Caki2 (cell line): ENCODE results near the gene HHIP. TPM values are rescaled to one million over a fixed set of nuclear protein-coding genes. Genes with fewer than 3 reads are reported as not detected.

Source experiments
- DNase-seq: peaks from one replicate; pipeline ENCODE4 v3.0.0-alpha.2; 2015; ENCODE audit warnings: low read depth
- in situ Hi-C: cut with HindIII; loops from 2 replicates; pipeline ENCODE4 v1.10.0; 2016; ENCODE audit warnings: low sequenced_read_pairs, low pct_unique_long_range_greater_than_20kb, mixed read lengths
- total RNA-seq: library from RNA; depleted of rRNA; stranded (reverse); fragments of >200 nt; shearing (Covaris generic); gene quantifications from 2 replicates; pipeline ENCODE4 v1.2.3, GENCODE V29; 2014; ENCODE audit warnings: low replicate concordance; rRNA removed

Gene HHIP
- 1.4 and 17.2 TPM in 2 replicates for total RNA-seq

DNA sequence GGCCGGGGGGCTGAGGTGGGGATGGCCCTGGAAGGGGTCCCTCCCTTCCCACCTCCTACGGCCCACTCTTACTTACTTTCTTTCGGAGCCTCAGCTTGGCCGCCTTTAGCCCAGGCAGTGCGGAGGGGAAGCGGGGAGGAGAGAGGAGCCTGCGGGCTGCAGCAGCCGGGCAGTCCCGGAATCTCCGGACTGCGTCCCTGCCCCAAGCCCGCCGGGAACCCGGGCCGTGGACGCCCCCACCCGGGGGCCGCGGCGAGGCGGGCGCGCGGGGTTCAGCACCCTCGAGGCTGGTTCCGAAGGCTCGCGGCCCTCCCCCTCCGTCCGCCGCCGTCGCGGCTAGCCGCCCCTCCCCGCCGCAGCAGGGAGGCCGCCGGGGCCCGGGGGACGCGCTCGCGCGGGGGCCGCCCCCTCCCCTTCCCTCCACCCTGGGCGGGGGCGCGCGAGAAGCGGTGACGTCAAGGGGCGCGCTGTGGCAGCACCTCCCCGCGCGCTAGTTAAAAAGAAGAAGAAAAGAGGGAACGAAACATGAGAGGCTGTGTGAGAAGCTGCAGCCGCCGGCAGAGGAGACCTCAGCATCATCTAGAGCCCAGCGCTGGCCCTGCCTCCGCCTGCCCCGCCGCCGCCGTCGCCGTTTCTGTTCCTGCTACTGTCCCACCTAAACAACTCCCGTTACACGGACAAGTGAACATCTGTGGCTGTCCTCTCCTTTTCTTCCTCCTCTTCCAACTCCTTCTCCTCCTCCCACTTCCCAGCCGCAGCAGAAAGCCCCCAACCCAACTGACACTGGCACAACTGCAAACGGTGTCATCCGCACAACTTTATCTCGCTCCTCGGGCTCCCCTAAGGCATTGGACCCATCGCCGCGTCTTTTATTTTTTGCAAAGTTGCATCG is at the start of gene HHIP:
Gene HHIP, plus strand, starts transcription at position 526 of the 892 bp plus-strand sequence. CDS start 520 bp downstream, outside the sequence.
- DNase-seq: peak; percentile 63
- in situ Hi-C loops: no loop called here

- DNase-seq: no peak
- in situ Hi-C loops: no loop called here
Measured at GRCh38 chr4:144597171-144597570, 48.8 kb upstream of the HHIP start.

DNA sequence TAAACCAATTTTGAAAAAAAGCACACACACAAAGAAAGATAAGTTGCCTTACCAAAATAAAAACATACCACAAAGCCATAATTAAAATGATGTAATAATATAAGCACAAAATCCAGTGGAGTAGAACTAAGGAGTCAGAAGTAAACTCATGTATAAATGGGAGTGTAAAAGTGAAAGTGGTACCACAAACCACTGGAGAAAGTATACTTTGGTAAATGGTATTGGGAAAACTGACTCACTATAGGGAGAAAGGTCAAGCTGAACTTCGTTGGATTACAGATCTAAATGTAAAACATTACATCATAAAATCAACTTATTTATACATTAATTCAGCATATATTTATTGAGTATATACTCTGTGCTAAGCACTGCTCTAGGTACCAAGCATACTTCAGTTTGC is 46.3 kb upstream of the HHIP start:
- no peak for DNase-seq
- in situ Hi-C loops: no loop called here

- in situ Hi-C loops: no loop called here
- no peak for DNase-seq
Measured at GRCh38 chr4:144611850-144612249, 34.1 kb upstream of the HHIP start.

- DNase-seq: no peak
- in situ Hi-C loops: no loop called here
Measured at GRCh38 chr4:144614850-144615585, 30.9 kb upstream of the HHIP start.

DNA sequence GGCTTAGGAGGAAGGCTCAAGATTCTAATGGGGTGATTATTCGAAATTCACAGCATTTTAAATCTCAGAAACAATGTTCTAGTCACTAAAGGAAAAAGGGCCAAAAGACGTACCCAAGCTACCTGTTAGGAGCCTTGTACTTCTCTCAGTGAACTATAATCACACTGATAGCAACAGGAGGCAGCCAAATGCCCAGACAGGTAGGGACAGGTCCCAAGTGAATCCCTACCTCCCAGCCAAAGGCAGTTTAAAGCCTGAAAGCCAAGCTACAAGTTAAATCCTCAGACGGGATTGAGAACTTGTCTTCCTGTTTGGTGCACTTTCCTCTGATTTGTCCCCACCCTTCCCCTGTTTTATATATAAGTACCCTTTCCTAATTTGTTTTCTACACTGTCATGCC is 24.3 kb upstream of the HHIP start:
- in situ Hi-C loops: no loop called here
- DNase-seq: no peak

GRCh38 chr4:144627663-144628076 is 18.3 kb upstream of the HHIP start:
- DNase-seq: peak; percentile 8
- in situ Hi-C loops: no loop called here

- in situ Hi-C loops: no loop called here
- no peak for DNase-seq
Measured at GRCh38 chr4:144633215-144633614, 12.7 kb upstream of the HHIP start.

- no peak for DNase-seq
- in situ Hi-C loops: no loop called here
Measured at GRCh38 chr4:144634978-144635747, 10.8 kb upstream of the HHIP start.

DNA sequence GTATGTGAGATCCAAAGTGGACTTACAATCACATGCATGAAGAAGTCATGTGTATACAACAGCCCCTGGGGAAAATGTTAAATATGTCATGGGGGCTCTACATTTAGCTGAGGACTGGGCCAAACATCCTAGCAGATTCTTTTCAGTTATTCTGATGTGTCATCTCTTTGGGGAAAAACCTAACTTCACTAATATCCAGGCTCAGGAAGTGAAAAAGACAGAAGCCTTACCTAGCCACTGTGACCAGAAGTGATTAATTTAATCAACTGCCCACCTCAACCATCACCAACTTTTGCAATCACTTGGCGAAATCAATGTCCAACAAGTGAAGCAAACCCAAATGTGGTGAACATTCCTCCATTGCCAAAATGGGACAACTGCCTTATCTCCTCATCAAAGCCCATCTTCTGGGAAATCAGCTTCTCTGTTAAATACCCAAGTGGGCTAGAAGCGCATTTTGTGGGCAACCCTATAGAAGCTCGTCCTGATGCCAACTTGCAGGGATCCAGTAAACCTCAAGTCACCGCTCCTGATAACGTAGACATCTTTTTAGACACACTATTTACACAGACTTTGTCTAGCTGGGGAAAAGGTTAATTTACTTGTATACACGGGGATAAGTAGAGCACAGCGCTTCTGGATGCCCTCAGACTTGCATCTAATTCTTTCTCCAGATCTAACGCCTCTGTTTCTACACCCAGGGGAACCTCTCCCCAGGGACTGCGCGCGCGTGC is 1.4 kb upstream of the HHIP start:
- in situ Hi-C loops: no loop called here
- no peak for DNase-seq

GRCh38 chr4:144645102-144645630 is 790 bp upstream of the HHIP start:
- in situ Hi-C loops: no loop called here
- no peak for DNase-seq

- peak; percentile 43 for DNase-seq
- in situ Hi-C loops: no loop called here
Measured at GRCh38 chr4:144646523-144647094, 653 bp downstream of the HHIP start.

GRCh38 chr4:144647095-144647561 is 1.2 kb downstream of the HHIP start:
- peak; percentile 37 for DNase-seq
- in situ Hi-C loops: no loop called here

DNA sequence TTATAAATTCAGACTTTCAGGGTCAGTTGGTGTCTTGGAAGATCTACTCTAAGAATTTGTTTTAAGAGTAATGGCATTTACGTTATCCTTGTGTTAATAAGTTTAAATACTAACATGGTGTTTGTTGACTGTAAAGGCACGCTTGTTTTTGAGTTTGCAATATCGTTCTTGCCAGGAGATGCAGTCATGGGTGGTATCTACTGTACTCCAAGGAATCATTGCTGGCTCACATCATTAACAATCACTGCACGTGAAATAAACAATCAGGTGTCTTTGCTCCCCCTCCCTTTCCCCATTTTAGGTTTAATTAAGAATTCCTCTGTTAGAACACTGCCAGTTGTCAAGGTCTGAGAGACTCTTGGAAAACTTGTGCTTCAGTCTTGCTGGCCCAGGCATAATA is 1.6 kb downstream of the HHIP start:
- peak; percentile 10 for DNase-seq
- in situ Hi-C loops: no loop called here

- DNase-seq: no peak
- in situ Hi-C loops: no loop called here
Measured at GRCh38 chr4:144648042-144648441, 2.1 kb downstream of the HHIP start.

DNA sequence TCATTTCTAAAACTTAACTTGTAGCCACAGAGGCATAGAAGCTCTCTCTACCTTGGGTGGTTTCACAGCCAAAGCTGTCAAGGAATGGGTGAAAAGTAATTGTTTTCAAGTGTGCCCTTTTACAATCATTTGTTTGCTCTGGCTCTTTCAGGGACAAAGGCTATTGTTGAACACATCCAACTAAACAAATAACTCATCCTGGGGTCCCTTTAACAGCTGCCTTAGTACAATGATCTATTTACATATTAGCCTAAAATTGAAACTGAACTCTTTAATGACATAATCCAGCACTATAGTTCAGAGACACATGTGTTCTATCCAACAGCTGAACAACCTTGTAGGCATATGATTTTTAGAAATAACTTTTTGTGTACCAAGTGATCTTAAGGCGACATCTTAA is 3.7 kb downstream of the HHIP start:
- no peak for DNase-seq
- in situ Hi-C loops: no loop called here

GRCh38 chr4:144650311-144651005 is 4.5 kb downstream of the HHIP start:
- in situ Hi-C loops: no loop called here
- no peak for DNase-seq
